Cardiac muscle cell (in vitro differentiated cells and primary cell): Measurements from ENCODE around the gene EIF2B2. TPM values are rescaled to one million over a fixed set of nuclear protein-coding genes. Genes with fewer than 3 reads are reported as not detected.

Experiments used
- DNase-seq, 2 donors: peaks; one replicate each; pipeline versions ENCODE4 v3.0.0 to v3.0.0-alpha.2; 2010 to 2017; ENCODE audit warnings: low read depth in 1 of 2, low spot score in 1 of 2
- H3K27ac ChIP-seq: fragments of 200-600 bp; sonication (generic); 2 replicates; pipeline ENCODE4 v1.5.1; 2016
- H3K27me3 ChIP-seq: fragments of 200-600 bp; sonication (generic); 2 replicates; pipeline ENCODE4 v1.6.0; 2016; ENCODE audit warnings: control low read depth
- H3K36me3 ChIP-seq: fragments of 200-600 bp; sonication (generic); 2 replicates; pipeline ENCODE4 v1.5.1; 2016; ENCODE audit warnings: control low read depth
- H3K4me1 ChIP-seq: fragments of 200-600 bp; sonication (generic); 2 replicates; pipeline ENCODE4 v1.8.1; 2017; ENCODE audit warnings: low read depth, mild to moderate bottlenecking, mixed run types
- H3K4me3 ChIP-seq: fragments of 200-600 bp; sonication (generic); 2 replicates; pipeline ENCODE4 v1.5.1; 2016; ENCODE audit warnings: mild to moderate bottlenecking
- H3K9me3 ChIP-seq: fragments of 200-600 bp; sonication (generic); 2 replicates; pipeline ENCODE4 v1.5.1; 2017; ENCODE audit warnings: low read depth, mild to moderate bottlenecking, control low read depth
- CTCF ChIP-seq: IDR thresholded peaks from 2 replicates; pipeline ENCODE4 v1.5.1; 2012; ENCODE audit warnings: low read depth, mild to moderate bottlenecking, low read length
- polyA plus RNA-seq: library from polyadenylated mRNA; unstranded; fragments of >200 nt; fragmentation: Nextera tagmentation; extraction: Ambion mirVana; gene quantifications from 2 replicates; pipeline ENCODE4 v1.2.1, GENCODE V29; 2016
- total RNA-seq: library from RNA; depleted of rRNA; stranded (reverse); fragments of >200 nt; gene quantifications from 2 replicates; pipeline ENCODE4 v1.2.3, GENCODE V29; 2016

Gene EIF2B2
- total and polyA plus RNA-seq, 2 experiments from 2014 or later, result 57.3 to 76.7 TPM

- TF ChIP-seq CTCF, result no peak
- H3K27ac ChIP-seq, result no peak overlapping the region
- peaks cover 13% of the 10 kb centered on the region for H3K4me1 ChIP-seq
- H3K9me3 ChIP-seq, result no peaks in the 10 kb centered on the region
- H3K4me3 ChIP-seq, result no peak overlapping the region
- H3K27me3 ChIP-seq, result no peaks in the 10 kb centered on the region
- H3K36me3 ChIP-seq, result no peaks in the 10 kb centered on the region
- DNase-seq, result no peak
Observed at GRCh38 chr14:74981833-74982232, 20.9 kb upstream of the EIF2B2 start.

- H3K4me3 ChIP-seq, result no peak overlapping the region
- no peak overlapping the region for H3K27ac ChIP-seq
- no peak for DNase-seq
- H3K9me3 ChIP-seq, result no peaks in the 10 kb centered on the region
- H3K36me3 ChIP-seq, result no peaks in the 10 kb centered on the region
- TF ChIP-seq CTCF, result no peak
- no peaks in the 10 kb centered on the region for H3K27me3 ChIP-seq
- peaks cover 13% of the 10 kb centered on the region for H3K4me1 ChIP-seq
Observed at GRCh38 chr14:74982661-74983060, 20.1 kb upstream of the EIF2B2 start.

- no peaks in the 10 kb centered on the region for H3K9me3 ChIP-seq
- TF ChIP-seq CTCF, result no peak
- no peaks in the 10 kb centered on the region for H3K36me3 ChIP-seq
- DNase-seq, result no peak
- no peak overlapping the region for H3K4me3 ChIP-seq
- peaks cover 8% of the 10 kb centered on the region for H3K4me1 ChIP-seq
- H3K27ac ChIP-seq, result no peak overlapping the region
- no peaks in the 10 kb centered on the region for H3K27me3 ChIP-seq
Observed at GRCh38 chr14:74983343-74983742, 19.4 kb upstream of the EIF2B2 start.

GRCh38 chr14:74984236-74985027 lies 18.3 kb upstream of the EIF2B2 start:
- no peak for TF ChIP-seq CTCF
- DNase-seq, result no peak
- Histone ChIP-seq H3K27ac (no peak overlapping the region), H3K4me1 (peaks cover 6% of the 10 kb centered on the region), H3K9me3 (no peaks in the 10 kb centered on the region), H3K4me3 (no peak overlapping the region), H3K27me3 (no peaks in the 10 kb centered on the region), H3K36me3 (no peaks in the 10 kb centered on the region)

GRCh38 chr14:74985028-74985310 lies 17.8 kb upstream of the EIF2B2 start:
- H3K4me3 ChIP-seq, result no peak overlapping the region
- H3K4me1 ChIP-seq, result peaks cover 6% of the 10 kb centered on the region
- no peak for TF ChIP-seq CTCF
- H3K27me3 ChIP-seq, result no peaks in the 10 kb centered on the region
- no peak for DNase-seq
- H3K27ac ChIP-seq, result no peak overlapping the region
- H3K9me3 ChIP-seq, result no peaks in the 10 kb centered on the region
- no peaks in the 10 kb centered on the region for H3K36me3 ChIP-seq
